Astrocyte (in vitro differentiated cells and primary cell): ENCODE measurements around the gene HEXIM1. TPM values are rescaled to one million over a fixed set of nuclear protein-coding genes. Genes with fewer than 3 reads are reported as not detected.
A peak's percentile ranks its signal among the peaks of the same experiment; 100 is the strongest.

ENCODE experiments used
- DNase-seq: peaks from one replicate; pipeline ENCODE4 v3.0.0-alpha.2; 2010; ENCODE audit warnings: low read depth
- FAIRE-seq: peaks from 2 replicates; lab custom pipeline; 2011; peaks lifted over from hg19 to GRCh38; lab: Jason Lieb, UNC
- H2AFZ ChIP-seq: 2 replicates; pipeline ENCODE4 v1.6.0; 2012; ENCODE audit warnings: low read depth, low read length, inconsistent platforms
- H3K27ac ChIP-seq: 2 replicates; pipeline ENCODE4 v1.5.1; 2011; ENCODE audit warnings: low read depth, low read length, inconsistent platforms
- H3K27me3 ChIP-seq: 2 replicates; pipeline ENCODE4 v1.6.0; 2011; ENCODE audit warnings: low read length, inconsistent platforms; ENCODE audit not compliant: insufficient read depth
- H3K36me3 ChIP-seq: 2 replicates; pipeline ENCODE4 v1.5.1; 2011; ENCODE audit warnings: low read length, inconsistent platforms; ENCODE audit not compliant: insufficient read depth
- H3K4me1 ChIP-seq: 2 replicates; pipeline ENCODE4 v1.5.1; 2011; ENCODE audit warnings: low read length, inconsistent platforms; ENCODE audit not compliant: insufficient read depth
- H3K4me2 ChIP-seq: 2 replicates; pipeline ENCODE4 v1.6.0; 2012; ENCODE audit warnings: low read length, inconsistent platforms
- H3K4me3 ChIP-seq: 2 replicates; pipeline ENCODE4 v1.5.1; 2011; ENCODE audit warnings: low read depth, mild to moderate bottlenecking, low read length, inconsistent platforms; ENCODE audit not compliant: insufficient read depth
- H3K79me2 ChIP-seq: 2 replicates; pipeline ENCODE4 v1.6.0; 2012; ENCODE audit warnings: mild to moderate bottlenecking, low read length, inconsistent platforms; ENCODE audit not compliant: insufficient read depth
- H3K9ac ChIP-seq: 2 replicates; pipeline ENCODE4 v1.6.0; 2012; ENCODE audit warnings: mild to moderate bottlenecking, low read length, inconsistent platforms
- H3K9me3 ChIP-seq: 2 replicates; pipeline ENCODE4 v1.5.1; 2012; ENCODE audit warnings: low read depth, mild to moderate bottlenecking, low read length, inconsistent platforms; ENCODE audit not compliant: insufficient read depth
- H4K20me1 ChIP-seq: 2 replicates; pipeline ENCODE4 v1.6.0; 2012; ENCODE audit warnings: low read length, inconsistent platforms; ENCODE audit not compliant: insufficient read depth
- H3K27ac Mint-ChIP-seq: one replicate; pipeline ENCODE4 v1.8.0; 2021; ENCODE audit warnings: mild to moderate bottlenecking, mixed read lengths; ENCODE audit not compliant: unreplicated experiment
- H3K27me3 Mint-ChIP-seq: one replicate; pipeline ENCODE4 v1.8.0; 2021; ENCODE audit warnings: low read depth, mixed read lengths; ENCODE audit not compliant: unreplicated experiment
- H3K36me3 Mint-ChIP-seq: one replicate; pipeline ENCODE4 v1.8.0; 2021; ENCODE audit warnings: low read depth, mixed read lengths; ENCODE audit not compliant: unreplicated experiment
- H3K4me1 Mint-ChIP-seq: one replicate; pipeline ENCODE4 v1.8.0; 2021; ENCODE audit warnings: low read depth, mixed read lengths; ENCODE audit not compliant: unreplicated experiment
- H3K4me3 Mint-ChIP-seq: one replicate; pipeline ENCODE4 v1.8.0; 2021; ENCODE audit warnings: mild to moderate bottlenecking, moderate library complexity, mixed read lengths; ENCODE audit not compliant: unreplicated experiment
- H3K9me3 Mint-ChIP-seq: one replicate; pipeline ENCODE4 v1.8.0; 2021; ENCODE audit warnings: mild to moderate bottlenecking, mixed read lengths; ENCODE audit not compliant: unreplicated experiment
- EZH2 ChIP-seq: IDR thresholded peaks from 2 replicates; pipeline ENCODE4 v1.6.1; 2012; ENCODE audit warnings: mild to moderate bottlenecking, low read length, inconsistent platforms; ENCODE audit not compliant: insufficient read depth
- total RNA-seq: library from RNA; stranded (reverse); gene quantifications from 2 replicates; pipeline ENCODE4 v1.2.1, GENCODE V29; 2021
- TF ChIP-seq, protein P1 (sequence below): IDR thresholded peaks from 2 replicates; pipeline ENCODE4 v1.5.1; 2011; ENCODE audit warnings: low read depth, mild to moderate bottlenecking, inconsistent platforms, low read length, moderate library complexity; ENCODE audit not compliant: insufficient read depth

Gene HEXIM1
- total RNA-seq, 1 donor from 2014 or later: 44.5 TPM

DNA sequence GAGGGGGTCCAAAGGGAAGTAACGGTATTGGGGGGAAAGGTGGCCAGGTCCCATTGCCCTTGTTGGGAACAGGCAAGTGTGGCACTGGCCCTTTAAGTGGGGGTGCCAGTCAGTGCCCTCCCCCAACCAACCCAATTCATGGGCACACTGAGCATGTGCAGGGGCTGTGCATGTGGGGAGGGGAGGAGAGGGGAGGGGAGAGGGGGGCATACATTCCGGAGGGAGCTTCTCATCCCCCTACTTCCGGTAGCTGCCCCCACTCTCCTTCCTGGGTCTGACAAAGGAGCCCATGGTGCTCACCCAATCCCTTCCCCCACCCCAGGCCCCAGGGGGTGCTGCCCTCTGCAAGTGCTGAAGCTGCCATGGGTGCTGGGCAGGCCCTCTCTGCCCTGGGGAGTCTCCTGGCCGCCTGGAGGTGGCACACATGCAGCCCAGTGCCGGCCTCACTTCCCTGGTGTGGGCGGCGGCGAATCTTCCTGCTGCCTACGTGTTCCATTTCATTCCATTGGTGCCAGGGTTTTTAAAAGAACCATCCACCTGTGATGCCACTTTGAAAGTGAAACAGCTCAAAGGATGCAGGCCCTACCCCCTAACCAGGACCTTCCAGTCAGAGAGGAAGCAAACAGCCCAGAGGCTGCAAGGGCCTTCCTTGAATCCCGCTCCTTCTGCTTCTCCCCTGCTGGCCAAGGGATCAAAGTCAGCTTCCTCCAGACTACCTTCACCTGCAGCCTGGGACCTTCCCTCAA, 24.4 kb downstream of the HEXIM1 start:
- Histone ChIP-seq H4K20me1 (no peaks in the 10 kb centered on the region), H2AFZ (peak overlapping the region; percentile 72), H3K4me2 (peak overlapping the region; percentile 71), H3K4me3 (no peak overlapping the region), H3K27ac (peak overlapping the region; percentile 42), H3K9ac (peak overlapping the region; percentile 46), H3K36me3 (no peaks in the 10 kb centered on the region), H3K27me3 (no peaks in the 10 kb centered on the region), H3K4me1 (peaks cover 31% of the 10 kb centered on the region), H3K9me3 (no peaks in the 10 kb centered on the region), H3K79me2 (no peaks in the 10 kb centered on the region)
- Mint-ChIP-seq H3K36me3 (peaks cover 9% of the 10 kb centered on the region), H3K4me1 (peaks cover 23% of the 10 kb centered on the region), H3K27ac (peak overlapping the region; percentile 55), H3K27me3 (no peaks in the 10 kb centered on the region), H3K4me3 (no peak overlapping the region), H3K9me3 (no peaks in the 10 kb centered on the region)
- peak; percentile 66 for DNase-seq
- TF ChIP-seq, protein P1, sequence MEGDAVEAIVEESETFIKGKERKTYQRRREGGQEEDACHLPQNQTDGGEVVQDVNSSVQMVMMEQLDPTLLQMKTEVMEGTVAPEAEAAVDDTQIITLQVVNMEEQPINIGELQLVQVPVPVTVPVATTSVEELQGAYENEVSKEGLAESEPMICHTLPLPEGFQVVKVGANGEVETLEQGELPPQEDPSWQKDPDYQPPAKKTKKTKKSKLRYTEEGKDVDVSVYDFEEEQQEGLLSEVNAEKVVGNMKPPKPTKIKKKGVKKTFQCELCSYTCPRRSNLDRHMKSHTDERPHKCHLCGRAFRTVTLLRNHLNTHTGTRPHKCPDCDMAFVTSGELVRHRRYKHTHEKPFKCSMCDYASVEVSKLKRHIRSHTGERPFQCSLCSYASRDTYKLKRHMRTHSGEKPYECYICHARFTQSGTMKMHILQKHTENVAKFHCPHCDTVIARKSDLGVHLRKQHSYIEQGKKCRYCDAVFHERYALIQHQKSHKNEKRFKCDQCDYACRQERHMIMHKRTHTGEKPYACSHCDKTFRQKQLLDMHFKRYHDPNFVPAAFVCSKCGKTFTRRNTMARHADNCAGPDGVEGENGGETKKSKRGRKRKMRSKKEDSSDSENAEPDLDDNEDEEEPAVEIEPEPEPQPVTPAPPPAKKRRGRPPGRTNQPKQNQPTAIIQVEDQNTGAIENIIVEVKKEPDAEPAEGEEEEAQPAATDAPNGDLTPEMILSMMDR: no peak
- TF ChIP-seq EZH2: no peak
- no peak for FAIRE-seq

DNA sequence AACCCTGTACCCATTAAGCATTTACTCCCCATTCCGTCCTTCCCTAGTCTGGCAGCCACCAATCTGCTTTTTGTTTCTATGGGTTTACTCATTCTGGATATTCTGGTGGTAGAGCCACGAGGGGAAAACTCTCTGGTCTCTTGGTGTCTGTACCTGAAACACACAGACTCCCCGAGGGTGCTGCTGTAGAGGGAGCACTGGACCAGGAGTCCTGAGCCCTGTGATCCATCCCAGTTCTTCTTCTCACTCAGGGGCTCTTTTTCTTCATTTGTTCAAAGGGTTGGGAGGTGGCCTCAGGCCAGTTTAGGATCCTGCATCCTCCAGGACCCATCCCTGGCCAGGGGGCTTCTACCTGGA, 27.5 kb downstream of the HEXIM1 start:
- Histone ChIP-seq H3K27ac (no peak overlapping the region), H3K9ac (no peak overlapping the region), H4K20me1 (no peaks in the 10 kb centered on the region), H3K27me3 (no peaks in the 10 kb centered on the region), H3K4me2 (no peak overlapping the region), H2AFZ (no peak overlapping the region), H3K4me1 (peaks cover 24% of the 10 kb centered on the region), H3K36me3 (no peaks in the 10 kb centered on the region), H3K4me3 (no peak overlapping the region), H3K9me3 (no peaks in the 10 kb centered on the region), H3K79me2 (no peaks in the 10 kb centered on the region)
- FAIRE-seq (no peak), DNase-seq (no peak)
- Mint-ChIP-seq H3K9me3 (no peaks in the 10 kb centered on the region), H3K27me3 (no peaks in the 10 kb centered on the region), H3K27ac (no peak overlapping the region), H3K36me3 (peaks cover 3% of the 10 kb centered on the region), H3K4me1 (peaks cover 19% of the 10 kb centered on the region), H3K4me3 (no peak overlapping the region)
- TF ChIP-seq, protein P1: no peak
- TF ChIP-seq EZH2: no peak

DNA sequence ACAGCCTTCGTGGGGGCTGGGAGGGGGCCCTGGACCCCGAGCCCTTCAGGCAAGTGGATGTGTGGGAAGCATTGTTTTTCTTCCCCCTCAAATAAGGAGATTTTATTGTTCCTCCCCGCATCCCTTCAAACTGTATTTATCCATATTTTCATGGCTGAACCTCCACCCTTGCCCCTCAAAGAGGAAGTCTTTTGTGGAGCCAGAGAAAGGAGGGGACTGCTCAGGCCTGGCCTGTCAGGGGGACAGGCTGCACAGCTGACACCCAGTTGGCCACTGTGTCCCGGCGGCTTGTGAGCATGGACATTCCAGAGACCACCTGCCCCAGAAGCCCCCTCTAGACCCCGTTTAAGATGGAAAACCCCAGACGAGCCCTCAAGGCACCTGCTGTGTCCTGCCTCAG, 29.3 kb downstream of the HEXIM1 start:
- H3K9me3 ChIP-seq: no peaks in the 10 kb centered on the region
- no peak overlapping the region for H3K27ac ChIP-seq
- DNase-seq (no peak), FAIRE-seq (no peak)
- no peak overlapping the region for H3K4me3 Mint-ChIP-seq
- peaks cover 6% of the 10 kb centered on the region for H3K4me1 Mint-ChIP-seq
- H3K4me1 ChIP-seq: peaks cover 6% of the 10 kb centered on the region
- H3K4me2 ChIP-seq: no peak overlapping the region
- H3K9ac ChIP-seq: no peak overlapping the region
- H3K4me3 ChIP-seq: no peak overlapping the region
- H3K27me3 Mint-ChIP-seq: no peaks in the 10 kb centered on the region
- no peaks in the 10 kb centered on the region for H3K27me3 ChIP-seq
- H3K36me3 ChIP-seq: no peaks in the 10 kb centered on the region
- TF ChIP-seq, protein P1: no peak
- no peak for TF ChIP-seq EZH2
- H4K20me1 ChIP-seq: no peaks in the 10 kb centered on the region
- H3K36me3 Mint-ChIP-seq: no peaks in the 10 kb centered on the region
- H3K27ac Mint-ChIP-seq: no peak overlapping the region
- H2AFZ ChIP-seq: no peak overlapping the region
- no peaks in the 10 kb centered on the region for H3K9me3 Mint-ChIP-seq
- no peaks in the 10 kb centered on the region for H3K79me2 ChIP-seq
